Left ventricle myocardium inferior (tissue), 1 donor: ENCODE results near the gene ANO5. TPM values are rescaled to one million over a fixed set of nuclear protein-coding genes. Genes with fewer than 3 reads are reported as not detected.
"Not testable (repeated sequence)": the region's sequence is repeated elsewhere in the genome, so short reads cannot be mapped to it uniquely, and the experiment has no call there.

Experiments
- DNase-seq: peaks from one replicate; pipeline ENCODE4 v3.0.0-alpha.2; 2020
- H3K27ac ChIP-seq: fragments of 200-600 bp; replicated peaks from 2 replicates; pipeline ENCODE4 v1.8.0; 2021
- H3K27me3 ChIP-seq: fragments of 200-600 bp; 2 replicates; pipeline ENCODE4 v1.8.0; 2021; ENCODE audit warnings: low read depth
- H3K36me3 ChIP-seq: fragments of 200-600 bp; 2 replicates; pipeline ENCODE4 v1.8.0; 2021
- H3K4me1 ChIP-seq: fragments of 200-600 bp; 2 replicates; pipeline ENCODE4 v1.8.0; 2021
- H3K4me3 ChIP-seq: fragments of 200-600 bp; 2 replicates; pipeline ENCODE4 v1.8.0; 2021; ENCODE audit warnings: mild to moderate bottlenecking, moderate library complexity
- H3K9me3 ChIP-seq: fragments of 200-600 bp; replicated peaks from 2 replicates; pipeline ENCODE4 v1.8.0; 2021
- intact Hi-C: fragments of 100-400 bp; cut with micrococcal nuclease; formaldehyde crosslinking; loops from one replicate; pipeline ENCODE4 v1.11.0; 2022
- total RNA-seq: library from RNA; stranded (reverse); fragmentation: NEBNext Ultra II Directional; extraction: Animal tissue kit (Norgen Biotek cat#: 25700); gene quantifications from one replicate; pipeline ENCODE4 v1.2.1, GENCODE V29; 2021
- TF ChIP-seq, protein P1 (sequence below): fragments of 200-600 bp; IDR thresholded peaks from 2 replicates; pipeline ENCODE4 v1.8.0; 2021; ENCODE audit warnings: antibody characterized with exemption, mild to moderate bottlenecking, borderline replicate concordance
- donor health status: DM: no; HTN: yes; CAD: no; lungs with severe emphysema.

Gene ANO5
- total RNA-seq, 1 donor from 2014 or later, result 79.7 TPM

DNA sequence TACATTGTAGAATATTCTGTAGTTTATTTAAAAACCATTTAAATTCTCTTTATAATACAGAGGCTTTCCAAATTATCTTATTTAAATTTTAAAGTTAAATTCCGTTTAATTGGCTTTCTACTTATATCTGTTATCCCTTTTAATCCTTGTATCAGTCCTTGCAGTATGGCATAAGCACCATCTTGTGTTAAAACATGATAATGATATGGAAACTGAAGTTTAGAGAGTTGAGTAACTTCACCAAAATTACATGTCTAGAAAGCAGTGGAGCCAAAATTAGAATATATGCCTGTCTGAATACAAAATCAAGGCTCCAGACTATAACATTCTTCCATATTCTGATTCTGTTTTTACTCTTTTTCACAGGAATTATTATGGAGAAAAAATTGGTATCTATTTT is 57.0 kb downstream of the ANO5 start:
- intact Hi-C loops, result no loop called here
- no peaks in the 10 kb centered on the region for H3K27me3 ChIP-seq
- TF ChIP-seq, protein P1, sequence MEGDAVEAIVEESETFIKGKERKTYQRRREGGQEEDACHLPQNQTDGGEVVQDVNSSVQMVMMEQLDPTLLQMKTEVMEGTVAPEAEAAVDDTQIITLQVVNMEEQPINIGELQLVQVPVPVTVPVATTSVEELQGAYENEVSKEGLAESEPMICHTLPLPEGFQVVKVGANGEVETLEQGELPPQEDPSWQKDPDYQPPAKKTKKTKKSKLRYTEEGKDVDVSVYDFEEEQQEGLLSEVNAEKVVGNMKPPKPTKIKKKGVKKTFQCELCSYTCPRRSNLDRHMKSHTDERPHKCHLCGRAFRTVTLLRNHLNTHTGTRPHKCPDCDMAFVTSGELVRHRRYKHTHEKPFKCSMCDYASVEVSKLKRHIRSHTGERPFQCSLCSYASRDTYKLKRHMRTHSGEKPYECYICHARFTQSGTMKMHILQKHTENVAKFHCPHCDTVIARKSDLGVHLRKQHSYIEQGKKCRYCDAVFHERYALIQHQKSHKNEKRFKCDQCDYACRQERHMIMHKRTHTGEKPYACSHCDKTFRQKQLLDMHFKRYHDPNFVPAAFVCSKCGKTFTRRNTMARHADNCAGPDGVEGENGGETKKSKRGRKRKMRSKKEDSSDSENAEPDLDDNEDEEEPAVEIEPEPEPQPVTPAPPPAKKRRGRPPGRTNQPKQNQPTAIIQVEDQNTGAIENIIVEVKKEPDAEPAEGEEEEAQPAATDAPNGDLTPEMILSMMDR, result no peak
- DNase-seq, result no peak
- peaks cover 5% of the 10 kb centered on the region for H3K4me1 ChIP-seq
- H3K36me3 ChIP-seq, result peaks cover 16% of the 10 kb centered on the region
- no peaks in the 10 kb centered on the region for H3K9me3 ChIP-seq
- no peak overlapping the region for H3K4me3 ChIP-seq
- H3K27ac ChIP-seq, result no peak overlapping the region

DNA sequence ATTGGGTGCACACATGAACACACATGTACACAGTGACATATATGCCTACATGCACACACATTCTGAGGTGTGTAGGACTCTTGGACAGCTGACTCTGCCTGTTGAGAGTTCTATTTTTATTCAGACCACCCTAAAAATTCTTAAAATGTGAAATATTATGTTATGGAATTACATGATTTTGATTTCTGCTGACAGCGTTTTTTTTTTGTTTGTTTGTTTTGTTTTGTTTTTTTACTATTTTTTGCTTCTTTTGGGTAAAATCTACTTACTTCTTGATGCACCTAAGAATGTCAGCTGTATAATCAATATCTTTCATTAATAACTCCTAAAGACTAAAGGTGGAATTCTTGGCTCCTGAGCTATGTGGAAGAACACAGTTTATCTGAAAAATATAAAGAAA is 64.0 kb downstream of the ANO5 start:
- Histone ChIP-seq H3K36me3 (peaks cover 21% of the 10 kb centered on the region), H3K27me3 (no peaks in the 10 kb centered on the region), H3K27ac (no peak overlapping the region), H3K4me1 (no peaks in the 10 kb centered on the region), H3K9me3 (no peaks in the 10 kb centered on the region), H3K4me3 (no peak overlapping the region)
- no peak for DNase-seq
- TF ChIP-seq, protein P1, result no peak
- intact Hi-C loops, result no loop called here

DNA sequence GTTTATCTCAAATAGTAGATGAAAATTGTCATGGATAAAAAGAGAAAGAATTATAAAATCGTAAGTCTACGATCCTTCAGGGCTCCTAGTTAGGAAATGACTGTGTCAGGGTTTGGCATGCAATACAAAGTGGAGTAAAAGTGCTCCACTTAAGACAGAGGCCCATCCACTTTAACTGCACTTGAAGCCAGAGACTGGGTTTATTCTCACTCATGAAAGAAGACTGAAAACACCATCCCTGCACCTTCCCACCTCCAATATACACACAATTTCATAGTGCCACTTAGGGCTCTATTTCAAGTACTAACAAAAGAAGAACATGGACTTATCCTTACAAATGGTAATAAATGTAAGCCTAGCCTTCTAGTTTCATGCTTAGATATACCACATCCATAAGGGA is 70.7 kb downstream of the ANO5 start:
- DNase-seq, result no peak
- peaks cover 8% of the 10 kb centered on the region for H3K36me3 ChIP-seq
- H3K27ac ChIP-seq, result no peak overlapping the region
- intact Hi-C loops, result no loop called here
- H3K4me3 ChIP-seq, result no peak overlapping the region
- H3K9me3 ChIP-seq, result no peaks in the 10 kb centered on the region
- TF ChIP-seq, protein P1, result no peak
- H3K27me3 ChIP-seq, result no peaks in the 10 kb centered on the region
- H3K4me1 ChIP-seq, result no peaks in the 10 kb centered on the region

DNA sequence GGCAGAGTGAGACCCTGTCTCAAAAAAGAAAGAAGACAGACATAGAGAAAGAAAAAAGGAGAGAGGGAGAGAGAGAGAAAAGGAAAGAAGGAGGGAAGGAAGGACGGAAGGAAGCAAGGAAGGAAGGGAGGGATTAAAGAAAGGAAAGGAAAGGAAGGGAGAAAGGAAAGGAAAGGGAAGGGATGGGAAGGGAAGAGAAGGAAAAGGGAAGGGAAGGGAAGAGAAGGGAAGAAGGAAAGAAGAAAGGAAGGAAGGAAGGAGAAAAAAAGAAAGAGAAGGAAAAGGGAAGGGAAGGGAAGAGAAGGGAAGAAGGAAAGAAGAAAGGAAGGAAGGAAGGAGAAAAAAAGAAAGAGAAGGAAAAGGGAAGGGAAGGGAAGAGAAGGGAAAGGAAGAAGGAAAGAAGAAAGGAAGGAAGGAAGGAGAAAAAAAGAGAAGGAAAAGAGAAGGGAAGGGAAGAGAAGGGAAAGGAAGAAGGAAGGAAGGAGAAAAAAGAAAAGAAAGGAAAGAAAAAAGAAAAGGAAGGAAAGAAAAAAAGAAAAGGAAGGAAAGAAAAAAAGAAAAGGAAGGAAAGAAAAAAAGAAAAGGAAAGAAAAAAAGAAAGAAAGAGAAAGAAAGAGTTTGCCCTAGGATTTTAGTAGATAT is 76.2 kb downstream of the ANO5 start:
- H3K4me3 ChIP-seq, H3K27ac ChIP-seq, DNase-seq, intact Hi-C loops, H3K9me3 ChIP-seq, H3K4me1 ChIP-seq, H3K27me3 ChIP-seq: not testable (repeated sequence)
- peaks cover 18% of the 10 kb centered on the region for H3K36me3 ChIP-seq

DNA sequence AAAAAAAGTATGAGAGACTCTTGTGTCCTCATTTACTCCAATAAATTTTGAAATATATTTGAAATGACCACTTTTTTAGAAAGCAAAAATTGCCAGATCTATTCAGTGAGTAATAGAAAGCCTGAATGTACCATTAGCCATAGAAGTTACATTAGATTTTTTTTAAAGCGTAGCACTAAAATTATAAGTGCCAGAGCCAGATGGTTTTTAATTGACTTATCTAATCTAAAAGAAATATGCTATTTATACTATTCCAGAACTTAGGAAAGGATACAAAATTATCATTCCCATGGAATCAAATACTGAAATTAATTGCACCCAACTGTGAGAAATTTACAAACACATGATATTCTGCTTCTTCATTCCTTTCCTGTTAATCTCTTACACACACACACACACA is 80.9 kb downstream of the ANO5 start:
- intact Hi-C loops, result no loop called here
- H3K36me3 ChIP-seq, result peaks cover 18% of the 10 kb centered on the region

DNA sequence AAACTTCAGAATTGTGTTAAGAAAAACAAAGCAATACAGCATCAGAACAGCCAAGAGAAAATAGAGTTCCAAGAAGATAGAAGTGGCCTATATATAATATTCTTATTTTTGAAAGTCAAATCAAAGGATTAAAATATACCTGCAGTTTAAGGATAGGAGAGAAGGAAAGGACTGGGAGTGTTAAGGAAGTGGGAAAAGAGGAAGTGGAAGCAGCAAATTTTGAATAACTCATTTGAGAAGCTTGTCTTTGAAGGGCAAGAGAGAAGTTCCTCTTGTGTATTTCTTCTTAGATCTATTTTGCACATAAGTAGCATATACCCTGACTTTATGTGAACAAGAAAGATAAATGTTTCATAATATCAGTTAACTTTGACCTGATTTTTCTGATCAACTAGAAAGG is 82.7 kb downstream of the ANO5 start:
- intact Hi-C loops, result no loop called here
- Histone ChIP-seq H3K4me1 (no peaks in the 10 kb centered on the region), H3K36me3 (peaks cover 13% of the 10 kb centered on the region), H3K27ac (no peak overlapping the region), H3K4me3 (no peak overlapping the region), H3K27me3 (no peaks in the 10 kb centered on the region), H3K9me3 (no peaks in the 10 kb centered on the region)
- no peak for DNase-seq
- TF ChIP-seq, protein P1, result no peak

More for the DNA sequence above, 80.9 kb downstream of the ANO5 start:
- TF ChIP-seq, protein P1, result no peak
- H3K4me1 ChIP-seq, result no peaks in the 10 kb centered on the region
- no peak for DNase-seq
- H3K4me3 ChIP-seq, result no peak overlapping the region
- no peaks in the 10 kb centered on the region for H3K9me3 ChIP-seq
- no peak overlapping the region for H3K27ac ChIP-seq
- no peaks in the 10 kb centered on the region for H3K27me3 ChIP-seq
